HCT116 (cell line): ENCODE measurements around the gene PRSS1. TPM values are rescaled to one million over a fixed set of nuclear protein-coding genes. Genes with fewer than 3 reads are reported as not detected.

Source experiments
- ATAC-seq: fragments of 200-7000 bp; cut with Tn5 transposase; 2 replicates; pipeline ENCODE4 v1.9.1; 2020; ENCODE audit warnings: mild to moderate bottlenecking, moderate library complexity
- BruUV-seq: library from RNA; stranded (reverse); fragments of 400-500 nt; replicated peaks from 2 replicates; lab custom pipeline; 2021; lab: Mats Ljungman, UMichigan
- CTCF ChIA-PET: fragments of 300-600 bp; sonication (Branson Sonifier 250); formaldehyde crosslinking; loops from one replicate; lab custom pipeline; 2021; ENCODE audit warnings: antibody characterized with exemption; lab: Charles Lee
- POLR2A ChIA-PET: fragments of 300-600, 350-600 bp; sonication (Branson Sonifier 250); formaldehyde crosslinking; loops from one replicate; lab custom pipeline; 2021; ENCODE audit warnings: antibody characterized with exemption; lab: Charles Lee
- RAD21 ChIA-PET, 2 experiments: fragments of 300-600 bp; sonication (Branson Sonifier 250); formaldehyde crosslinking; loops; one replicate each; lab custom pipeline; 2023; ENCODE audit warnings: low total read pairs in 2 of 2; ENCODE audit not compliant: uncharacterized antibody in 2 of 2, unreplicated experiment in 2 of 2, low non-redundant PET in 1 of 2; lab: Charles Lee
- DNase-seq: peaks from one replicate; pipeline ENCODE4 v3.0.0-alpha.2; 2010; ENCODE audit warnings: low read depth, low spot score
- H2AFZ ChIP-seq: fragments of 200-600 bp; shearing (Covaris generic), sonication (generic); 2 replicates; pipeline ENCODE4 v1.6.1; 2017; ENCODE audit warnings: low read depth, mixed run types, mixed read lengths, antibody characterized with exemption, low read length; ENCODE audit not compliant: poor library complexity, severe bottlenecking
- H3K27ac ChIP-seq: 2 replicates; pipeline ENCODE4 v1.5.1; 2012; ENCODE audit warnings: low read depth, low read length
- H3K27me3 ChIP-seq: fragments of 200-600 bp; sonication (generic); 2 replicates; pipeline ENCODE4 v1.6.1; 2016; ENCODE audit warnings: mixed run types, low read length, mixed read lengths; ENCODE audit not compliant: insufficient read depth
- H3K36me3 ChIP-seq, 2 experiments: fragments of 200-500 bp in 1 of 2; fragments of 200-600 bp in 1 of 2; sonication (Bioruptor generic) in 1 of 2; sonication (generic) in 1 of 2; 2 replicates each; pipeline versions ENCODE4 v1.5.1 to v1.6.1; 2014 to 2016; ENCODE audit warnings: low read length in 2 of 2, inconsistent platforms in 1 of 2, mixed read lengths in 1 of 2, mixed run types in 1 of 2; ENCODE audit not compliant: insufficient read depth in 2 of 2, control insufficient read depth in 1 of 2
- H3K4me1 ChIP-seq, 2 experiments: fragments of 200-600 bp in 1 of 2; sonication (generic) in 1 of 2; 2 replicates each; pipeline versions ENCODE4 v1.5.1 to v1.6.1; 2012 to 2017; ENCODE audit warnings: low read length in 2 of 2, inconsistent platforms in 1 of 2, mild to moderate bottlenecking in 1 of 2, mixed read lengths in 1 of 2, mixed run types in 1 of 2, moderate library complexity in 1 of 2; ENCODE audit not compliant: insufficient read depth in 2 of 2, control insufficient read depth in 1 of 2
- H3K4me2 ChIP-seq: fragments of 200-600 bp; sonication (generic); 2 replicates; pipeline ENCODE4 v1.6.1; 2017; ENCODE audit warnings: mixed run types, low read length, mixed read lengths
- H3K4me3 ChIP-seq, 2 experiments: fragments of 200-600 bp in 1 of 2; sonication (generic) in 1 of 2; replicated peaks in 1 of 2; 2 replicates each; pipeline ENCODE4 v1.5.1; 2011 to 2016; ENCODE audit warnings: low read length in 2 of 2, control low read depth in 1 of 2, low read depth in 1 of 2, mild to moderate bottlenecking in 1 of 2, mixed read lengths in 1 of 2, mixed run types in 1 of 2
- H3K79me2 ChIP-seq: fragments of 200-600 bp; sonication (generic); 2 replicates; pipeline ENCODE4 v1.6.1; 2017; ENCODE audit warnings: mild to moderate bottlenecking, mixed run types, low read length, moderate library complexity, mixed read lengths; ENCODE audit not compliant: insufficient read depth
- H3K9ac ChIP-seq: fragments of 200-600 bp; sonication (generic); 2 replicates; pipeline ENCODE4 v1.6.1; 2016; ENCODE audit warnings: low read length, mixed read lengths
- H3K9me2 ChIP-seq: fragments of 200-600 bp; sonication (generic), shearing (Covaris generic); 2 replicates; pipeline ENCODE4 v1.6.1; 2017; ENCODE audit warnings: mixed run types, mild to moderate bottlenecking, moderate library complexity; ENCODE audit not compliant: insufficient read depth
- H3K9me3 ChIP-seq, 2 experiments: fragments of 200-500 bp in 1 of 2; fragments of 200-600 bp in 1 of 2; sonication (Bioruptor generic) in 1 of 2; sonication (generic) in 1 of 2; 2 replicates each; pipeline ENCODE4 v1.6.1; 2014 to 2017; ENCODE audit warnings: low read length in 2 of 2, mixed read lengths in 2 of 2, inconsistent platforms in 1 of 2, low read depth in 1 of 2, mild to moderate bottlenecking in 1 of 2, mixed run types in 1 of 2, moderate library complexity in 1 of 2; ENCODE audit not compliant: control insufficient read depth in 1 of 2, insufficient read depth in 1 of 2
- H4K20me1 ChIP-seq: fragments of 200-600 bp; sonication (generic), shearing (Covaris generic); 2 replicates; pipeline ENCODE4 v1.6.1; 2017; ENCODE audit warnings: mixed run types, mild to moderate bottlenecking, moderate library complexity; ENCODE audit not compliant: insufficient read depth
- ATF3 ChIP-seq: IDR thresholded peaks from 2 replicates; pipeline ENCODE4 v1.6.1; 2012
- CBX3 ChIP-seq: IDR thresholded peaks from 2 replicates; pipeline ENCODE4 v1.6.1; 2012; ENCODE audit warnings: low read depth
- CTCF ChIP-seq, 3 experiments: fragments of 200-600 bp in 1 of 3; sonication (generic) in 1 of 3; IDR thresholded peaks in 2 of 3; conservative IDR thresholded peaks in 1 of 3; 2 replicates each; pipeline ENCODE4 v1.5.1; 2012 to 2017; ENCODE audit warnings: low read depth in 2 of 3, low read length in 2 of 3, antibody characterized with exemption in 1 of 3, borderline replicate concordance in 1 of 3, control low read depth in 1 of 3, mild to moderate bottlenecking in 1 of 3, mixed read lengths in 1 of 3, mixed run types in 1 of 3, moderate library complexity in 1 of 3; ENCODE audit not compliant: insufficient read depth in 1 of 3
- EGR1 ChIP-seq: IDR thresholded peaks from 2 replicates; pipeline ENCODE4 v1.6.1; 2012; ENCODE audit warnings: low read depth
- ELF1 ChIP-seq: IDR thresholded peaks from 2 replicates; pipeline ENCODE4 v1.6.1; 2012; ENCODE audit warnings: low read depth, borderline replicate concordance
- EZH2 ChIP-seq: fragments of 200-600 bp; sonication (generic); IDR thresholded peaks from 2 replicates; pipeline ENCODE4 v1.6.1; 2017; ENCODE audit warnings: antibody characterized with exemption, mixed run types
- EZH2phosphoT487 ChIP-seq: fragments of 200-600 bp; IDR thresholded peaks from 2 replicates; pipeline ENCODE4 v1.6.1; 2018; ENCODE audit warnings: antibody characterized with exemption, borderline replicate concordance
- MAX ChIP-seq: IDR thresholded peaks from 2 replicates; pipeline ENCODE4 v1.6.1; 2012
- RAD21 ChIP-seq: IDR thresholded peaks from 2 replicates; pipeline ENCODE4 v1.6.1; 2012; ENCODE audit warnings: low read depth, mild to moderate bottlenecking
- SIN3A ChIP-seq: IDR thresholded peaks from 2 replicates; pipeline ENCODE4 v1.6.1; 2012; ENCODE audit warnings: low read depth
- YY1 ChIP-seq: IDR thresholded peaks from 2 replicates; pipeline ENCODE4 v1.6.1; 2011; ENCODE audit warnings: low read length, low read depth, moderate library complexity, mild to moderate bottlenecking; ENCODE audit not compliant: insufficient replicate concordance; ENCODE audit errors: extremely low read depth
- ZFX ChIP-seq: fragments of 450-650 bp; IDR thresholded peaks from 2 replicates; pipeline ENCODE4 v1.6.1; 2017
- intact Hi-C: fragments of 100-400 bp; cut with micrococcal nuclease; formaldehyde crosslinking; loops from 2 replicates; pipeline ENCODE4 v1.10.0; 2022
- total RNA-seq: library from RNA; stranded (reverse); gene quantifications from one replicate; pipeline ENCODE4 v1.2.1, GENCODE V29; 2021; ENCODE audit not compliant: unreplicated experiment

Gene PRSS1
- total RNA-seq, 1 experiment from 2014 or later: 14.6 TPM

DNA sequence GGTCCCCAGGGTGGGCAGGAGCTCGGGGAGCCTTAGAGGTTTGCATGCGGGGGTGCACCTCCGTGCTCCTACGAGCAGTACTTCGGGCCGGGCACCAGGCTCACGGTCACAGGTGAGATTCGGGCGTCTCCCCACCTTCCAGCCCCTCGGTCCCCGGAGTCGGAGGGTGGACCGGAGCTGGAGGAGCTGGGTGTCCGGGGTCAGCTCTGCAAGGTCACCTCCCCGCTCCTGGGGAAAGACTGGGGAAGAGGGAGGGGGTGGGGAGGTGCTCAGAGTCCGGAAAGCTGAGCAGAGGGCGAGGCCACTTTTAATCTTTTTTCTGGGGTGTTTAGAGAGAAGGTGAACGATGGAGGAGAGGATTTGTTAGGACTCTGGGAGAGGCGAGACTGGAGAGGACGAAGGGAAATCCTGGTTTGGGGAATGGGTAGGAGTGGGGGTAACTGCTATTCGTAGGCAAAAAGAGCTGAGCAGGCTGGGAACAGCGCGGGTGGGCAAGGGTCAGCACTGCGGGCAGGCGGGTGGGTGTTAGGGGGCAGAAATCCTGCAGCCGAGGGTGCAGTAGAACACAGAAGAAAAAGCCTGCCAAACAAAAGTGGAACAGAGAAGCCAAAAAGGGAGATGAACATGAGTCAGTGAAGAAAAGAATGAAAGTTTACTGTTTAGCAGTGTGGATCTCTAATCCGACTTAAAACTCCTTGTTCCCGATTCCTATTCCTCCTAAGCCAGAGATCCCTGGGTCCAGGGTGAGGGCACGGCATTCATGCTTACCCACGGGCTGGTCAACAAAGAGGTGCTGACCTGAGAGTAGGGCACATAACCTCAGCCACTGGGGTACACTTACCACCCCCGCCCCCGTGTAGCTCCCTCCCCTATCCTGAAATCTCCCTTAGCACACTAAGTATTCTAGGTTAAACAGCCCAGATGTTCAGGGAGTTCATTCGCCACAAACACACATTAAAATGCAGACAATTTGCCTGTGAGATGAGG lies 48.4 kb downstream of the PRSS1 start:
- H3K79me2 ChIP-seq: no peaks in the 10 kb centered on the region
- intact Hi-C loops: no loop called here
- RAD21 ChIA-PET: no interaction called here
- no peak overlapping the region for H3K4me3 ChIP-seq
- no peak overlapping the region for H3K27ac ChIP-seq
- no peak overlapping the region for H3K9ac ChIP-seq
- CTCF ChIA-PET: no interaction called here
- POLR2A ChIA-PET: no interaction called here
- no peaks in the 10 kb centered on the region for H3K27me3 ChIP-seq
- no peak for DNase-seq
- no peaks in the 10 kb centered on the region for H3K36me3 ChIP-seq
- no peaks in the 10 kb centered on the region for H3K9me3 ChIP-seq
- no peaks in the 10 kb centered on the region for H4K20me1 ChIP-seq
- BruUV-seq: no TSS peak
- H3K4me1 ChIP-seq: no peaks in the 10 kb centered on the region
- H2AFZ ChIP-seq: no peak overlapping the region
- ATAC-seq: no peak
- TF ChIP-seq ELF1: no peak
- no peak for TF ChIP-seq EZH2
- no peak for TF ChIP-seq SIN3A
- TF ChIP-seq RAD21: no peak
- TF ChIP-seq EZH2phosphoT487: no peak
- TF ChIP-seq YY1: no peak
- no peak for TF ChIP-seq CTCF (IDR thresholded peaks at IDR 0.05 in 2 of 3, conservative IDR thresholded peaks at IDR 0.05 in 1 of 3; ENCODE audit: borderline replicate concordance in 1 of 3, insufficient read depth in 1 of 3, low read depth in 2 of 3, low read length in 2 of 3)
- no peak for TF ChIP-seq MAX
- TF ChIP-seq ATF3: no peak
- TF ChIP-seq CBX3: no peak
- TF ChIP-seq EGR1: no peak
- no peak for TF ChIP-seq ZFX
- H3K9me2 ChIP-seq: no peaks in the 10 kb centered on the region
- no peak overlapping the region for H3K4me2 ChIP-seq
